GM12878 (cell line): ENCODE results near the gene ANKRD40CL. TPM values are rescaled to one million over a fixed set of nuclear protein-coding genes. Genes with fewer than 3 reads are reported as not detected.

ENCODE experiments used
- ATAC-seq: fragments of 200-7000 bp; cut with Tn5 transposase; 3 replicates; pipeline ENCODE4 v1.9.1; 2020; ENCODE audit warnings: mild to moderate bottlenecking, moderate library complexity
- BruUV-seq: library from RNA; stranded (reverse); fragments of 400-500 nt; replicated peaks from 2 replicates; lab custom pipeline; 2021; lab: Mats Ljungman, UMichigan
- CTCF ChIA-PET: fragments of 300-600 bp; sonication (Branson Sonifier 250); formaldehyde crosslinking; extraction: SDS; loops from one replicate; lab custom pipeline; 2021; ENCODE audit warnings: inconsistent platforms; lab: Yijun Ruan, JAX
- POLR2A ChIA-PET: fragments of 350-600 bp; formaldehyde crosslinking; extraction: SDS; loops from one replicate; lab custom pipeline; 2021; ENCODE audit warnings: inconsistent platforms; lab: Charles Lee
- RAD21 ChIA-PET: fragments of 300-600 bp; sonication (Branson Sonifier 250); formaldehyde crosslinking; loops from one replicate; lab custom pipeline; 2023; ENCODE audit warnings: antibody characterized with exemption; ENCODE audit not compliant: unreplicated experiment; lab: Charles Lee
- SMC1A ChIA-PET: fragments of 300-600 bp; sonication (Branson Sonifier 250); formaldehyde crosslinking; loops from one replicate; lab custom pipeline; 2023; ENCODE audit not compliant: unreplicated experiment, uncharacterized antibody; lab: Charles Lee
- DNase-seq: peaks from one replicate; pipeline ENCODE4 v3.0.0-alpha.2; 2011; ENCODE audit warnings: low read depth, low spot score
- FAIRE-seq: peaks from 3 replicates; lab custom pipeline; 2011; peaks lifted over from hg19 to GRCh38; lab: Jason Lieb, UNC
- H2AFZ ChIP-seq: 2 replicates; pipeline ENCODE4 v1.6.0; 2011; ENCODE audit warnings: low read depth, low read length, control low read depth; ENCODE audit not compliant: control insufficient read depth
- H3K27ac ChIP-seq: 2 replicates; pipeline ENCODE4 v1.5.1; 2011; ENCODE audit warnings: control low read depth; ENCODE audit not compliant: control insufficient read depth, insufficient read depth
- H3K27me3 ChIP-seq, 2 experiments: replicated peaks in 1 of 2; 2 replicates each; pipeline versions ENCODE4 v1.6.0 to v1.6.1; 2011; ENCODE audit warnings: low read length in 1 of 2; ENCODE audit not compliant: control insufficient read depth in 2 of 2, insufficient read depth in 2 of 2
- H3K36me3 ChIP-seq, 2 experiments: 2 replicates each; pipeline ENCODE4 v1.5.1; 2011; ENCODE audit warnings: low read length in 1 of 2; ENCODE audit not compliant: control insufficient read depth in 2 of 2, insufficient read depth in 2 of 2
- H3K4me1 ChIP-seq: 2 replicates; pipeline ENCODE4 v1.6.1; 2011; ENCODE audit warnings: mild to moderate bottlenecking, low read length, moderate library complexity, mixed read lengths; ENCODE audit not compliant: control insufficient read depth, insufficient read depth
- H3K4me2 ChIP-seq: 2 replicates; pipeline ENCODE4 v1.6.0; 2011; ENCODE audit warnings: control low read depth; ENCODE audit not compliant: control insufficient read depth, insufficient read depth
- H3K4me3 ChIP-seq: fragments of 200-600 bp; sonication (generic); 2 replicates; pipeline ENCODE4 v1.5.1; 2016
- H3K79me2 ChIP-seq: 2 replicates; pipeline ENCODE4 v1.6.0; 2011; ENCODE audit warnings: low read length; ENCODE audit not compliant: control insufficient read depth, insufficient read depth
- H3K9ac ChIP-seq: 2 replicates; pipeline ENCODE4 v1.8.0; 2011; ENCODE audit warnings: low read length, control low read depth, mixed read lengths; ENCODE audit not compliant: control insufficient read depth, insufficient read depth
- H3K9me3 ChIP-seq: replicated peaks from 3 replicates; pipeline ENCODE4 v1.5.1; 2011; ENCODE audit warnings: mild to moderate bottlenecking, low read length; ENCODE audit not compliant: control insufficient read depth, insufficient read depth
- H4K20me1 ChIP-seq: 2 replicates; pipeline ENCODE4 v1.6.0; 2011; ENCODE audit not compliant: control insufficient read depth, insufficient read depth
- CHD1 ChIP-seq: IDR thresholded peaks from 2 replicates; pipeline ENCODE4 v1.6.1; 2012; ENCODE audit warnings: low read depth, low read length, improper control_type of control experiment
- FOXM1 ChIP-seq: IDR thresholded peaks from 2 replicates; pipeline ENCODE4 v1.6.1; 2012; ENCODE audit warnings: low read depth, mild to moderate bottlenecking, inconsistent platforms, low read length, moderate library complexity
- HSF1 ChIP-seq: fragments of 150-350 bp; IDR thresholded peaks from 2 replicates; pipeline ENCODE4 v1.6.1; 2014; ENCODE audit warnings: mild to moderate bottlenecking, low read depth, low read length
- NFXL1 ChIP-seq: fragments of 450-650 bp; IDR thresholded peaks from 2 replicates; pipeline ENCODE4 v1.6.1; 2017; ENCODE audit warnings: antibody characterized with exemption, mild to moderate bottlenecking, borderline replicate concordance
- NFYA ChIP-seq: IDR thresholded peaks from 2 replicates; pipeline ENCODE4 v1.6.1; 2011; ENCODE audit warnings: low read depth, mild to moderate bottlenecking, low read length, improper control_type of control experiment, borderline replicate concordance
- RCOR1 ChIP-seq: conservative IDR thresholded peaks from 2 replicates; pipeline ENCODE4 v1.6.1; 2012; ENCODE audit warnings: low read depth, low read length, improper control_type of control experiment
- SUPT20H ChIP-seq: IDR thresholded peaks from 2 replicates; pipeline ENCODE4 v1.6.1; 2011; ENCODE audit warnings: low read depth, mild to moderate bottlenecking, low read length, moderate library complexity, borderline replicate concordance; ENCODE audit not compliant: control insufficient read depth
- ZZZ3 ChIP-seq: IDR thresholded peaks from 2 replicates; pipeline ENCODE4 v1.6.1; 2011; ENCODE audit warnings: low read depth; ENCODE audit not compliant: control insufficient read depth, insufficient read length
- WGBS: methylation state at CpG from one replicate; pipeline ENCODE4 v1.1.6; 2016; ENCODE audit warnings: low lambda C conversion rate; ENCODE audit not compliant: insufficient replicate concordance, insufficient coverage; ENCODE audit errors: missing lambda C conversion rate; 5-methylcytosine and 5-hydroxymethylcytosine counted together
- in situ Hi-C: fragments of 300-500 bp; cut with MboI; formaldehyde crosslinking; loops from 9 replicates; pipeline ENCODE4 v1.14.3; 2018; ENCODE audit warnings: mixed read lengths
- intact Hi-C: fragments of 100-400 bp; cut with micrococcal nuclease; formaldehyde crosslinking; loops from one replicate; pipeline ENCODE4 v1.14.2; 2022; ENCODE audit not compliant: unreplicated experiment
- polyA plus RNA-seq, 11 experiments: library from polyadenylated mRNA; depleted of rRNA in 4 of 11; unstranded in 6 of 11; stranded (reverse) in 5 of 11; fragments of >200 nt; fragmentation: Nextera tagmentation in 4 of 11; fragmentation: Illumina TruSeq in 1 of 11; extraction: Ambion mirVana in 4 of 11; extraction: Trizol in 1 of 11; gene quantifications; 1 replicate in 1 of 11; 2 replicates in 10 of 11; pipeline versions ENCODE4 v1.2.1 to v1.2.3, GENCODE V29; 2011 to 2016; ENCODE audit warnings: inconsistent platforms in 2 of 11, missing spikeins in 2 of 11, low read depth in 1 of 11
- total RNA-seq, 4 experiments: library from RNA; depleted of rRNA in 3 of 4; stranded (reverse); fragments of >200 nt in 3 of 4; fragmentation: Illumina TruSeq in 1 of 4; extraction: Trizol in 1 of 4; gene quantifications; 2 replicates each; pipeline versions ENCODE4 v1.2.1 to v1.2.3, GENCODE V29; 2013 to 2021

The ANKRD40CL gene
- total and polyA plus RNA-seq, 10 of the 15 experiments (the other 5 are each of a cell fraction or from before 2014, with no cell fraction given): not detected

GRCh38 chr17:50767030-50767429 is 288 bp downstream of the ANKRD40CL start (continued):
- no peak for TF ChIP-seq HSF1
- no peak for TF ChIP-seq FOXM1

DNA sequence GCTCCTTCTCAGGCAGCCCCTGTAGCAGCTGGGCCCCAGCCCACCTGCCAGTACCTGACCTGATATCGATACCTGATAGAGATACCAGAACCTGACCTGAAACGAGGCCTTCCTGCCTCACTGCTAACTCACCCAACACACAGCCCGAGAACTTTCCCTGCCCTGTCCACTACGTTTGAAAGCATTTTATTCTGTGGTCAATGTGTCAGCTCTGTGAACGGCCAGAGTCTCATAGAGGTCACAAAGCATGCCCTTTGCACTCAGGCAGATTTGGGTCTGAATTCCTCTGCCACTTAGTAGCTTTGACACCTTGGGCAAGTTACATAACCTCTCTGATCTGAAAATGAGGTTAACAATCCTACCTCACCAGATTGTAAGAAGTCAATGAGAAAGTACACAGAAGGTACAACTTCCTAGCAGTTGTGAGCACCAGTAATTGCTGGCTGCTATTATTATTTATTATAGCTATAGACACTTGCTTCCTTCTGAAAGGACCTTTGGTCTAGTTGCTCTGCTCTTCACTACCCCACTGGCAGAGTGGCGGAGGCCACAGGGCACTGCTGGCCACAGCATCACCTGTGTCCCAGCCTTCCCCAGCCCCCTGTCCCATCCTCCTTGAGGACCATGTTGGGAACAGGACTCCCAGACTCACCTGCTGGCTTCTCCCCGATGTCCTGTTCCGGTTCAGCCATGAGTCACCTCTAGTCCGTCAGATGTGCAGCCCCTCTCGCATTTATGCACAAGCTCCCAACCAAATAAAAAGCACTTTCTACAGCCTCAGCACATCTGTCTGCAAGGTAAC is 895 bp downstream of the ANKRD40CL start:
- no peaks in the 10 kb centered on the region for H3K27me3 ChIP-seq
- FAIRE-seq: no peak
- H3K4me1 ChIP-seq: peaks cover 16% of the 10 kb centered on the region
- H3K36me3 ChIP-seq: no peaks in the 10 kb centered on the region
- no peak overlapping the region; the same call in 1 of the 2 replicates for H3K4me2 ChIP-seq
- in situ Hi-C loops: no loop called here
- ChIA-PET SMC1A (interaction anchor here (0.6 to 1.8 kb wide), 3 partner anchors 13 to 740 kb away, joined by 3 to 7 read pairs (median 3); no protein-coding TSS in a partner anchor), RAD21 (no interaction called here), POLR2A (interaction anchor here (0.6 kb wide), 1 partner anchor 59 kb away, joined by 4 read pairs; no protein-coding TSS in a partner anchor), CTCF (interaction anchor here (1.2 to 2.8 kb wide), 2 partner anchors 17 to 18 kb away, joined by 5 to 8 read pairs; no protein-coding TSS in a partner anchor)
- H4K20me1 ChIP-seq: no peaks in the 10 kb centered on the region
- no peaks in the 10 kb centered on the region for H3K79me2 ChIP-seq
- no peak for TF ChIP-seq NFYA
- TF ChIP-seq NFXL1: no peak
- no peak for TF ChIP-seq CHD1
- no peak for TF ChIP-seq SUPT20H
- no peak for TF ChIP-seq RCOR1
- no peak for TF ChIP-seq ZZZ3
- intact Hi-C loops: no loop called here
- H2AFZ ChIP-seq: no peak overlapping the region
- no peak overlapping the region for H3K4me3 ChIP-seq
- H3K27ac ChIP-seq: no peak overlapping the region
- BruUV-seq: no TSS peak
- 62% methylated on average over 10 of the region's 10 CpGs for WGBS
- no peak for DNase-seq
- H3K9me3 ChIP-seq: no peaks in the 10 kb centered on the region
- no peak overlapping the region for H3K9ac ChIP-seq
- no peak; the same call in 1 of the 3 replicates for ATAC-seq
